Left hindlimb (tissue), 1 donor: ENCODE results near the gene DNAH1.

Experiments
- DNase-seq: peaks from one replicate; pipeline ENCODE4 v3.0.0-alpha.2; 2018

The DNAH1 gene

DNA sequence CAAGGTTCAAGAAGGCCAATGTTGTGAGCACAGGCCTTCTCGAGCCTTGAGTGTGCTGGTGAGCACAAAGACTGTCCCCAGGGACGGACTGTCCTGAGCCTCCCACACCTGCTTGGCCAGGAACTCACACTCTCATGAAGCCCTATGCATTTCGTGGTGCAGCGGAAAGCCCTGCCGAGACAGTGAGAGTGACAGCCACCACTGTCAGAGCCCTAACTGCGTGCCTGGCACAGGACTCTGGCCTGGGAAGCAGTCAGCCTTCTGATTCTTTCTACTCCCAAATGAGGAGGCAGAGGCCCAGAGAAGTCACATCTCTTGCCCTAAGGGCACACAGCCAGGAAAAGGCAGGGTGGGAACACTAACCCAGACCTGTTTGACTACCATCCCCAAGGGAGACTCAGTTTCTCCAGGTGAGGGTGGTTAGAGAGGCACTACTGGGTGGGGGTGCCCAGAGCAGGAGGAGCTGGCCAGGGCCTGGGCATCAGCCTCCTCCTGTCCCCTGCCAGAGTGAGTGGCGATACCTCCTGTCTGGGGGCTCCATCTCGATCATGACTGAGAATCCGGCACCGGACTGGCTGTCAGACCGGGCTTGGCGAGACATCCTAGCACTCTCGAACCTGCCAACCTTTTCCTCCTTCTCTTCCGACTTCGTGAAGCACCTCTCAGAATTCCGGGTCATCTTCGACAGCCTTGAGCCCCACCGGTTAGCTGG lies 78.0 kb downstream of the DNAH1 start:
- peak; percentile 17 for DNase-seq

DNA sequence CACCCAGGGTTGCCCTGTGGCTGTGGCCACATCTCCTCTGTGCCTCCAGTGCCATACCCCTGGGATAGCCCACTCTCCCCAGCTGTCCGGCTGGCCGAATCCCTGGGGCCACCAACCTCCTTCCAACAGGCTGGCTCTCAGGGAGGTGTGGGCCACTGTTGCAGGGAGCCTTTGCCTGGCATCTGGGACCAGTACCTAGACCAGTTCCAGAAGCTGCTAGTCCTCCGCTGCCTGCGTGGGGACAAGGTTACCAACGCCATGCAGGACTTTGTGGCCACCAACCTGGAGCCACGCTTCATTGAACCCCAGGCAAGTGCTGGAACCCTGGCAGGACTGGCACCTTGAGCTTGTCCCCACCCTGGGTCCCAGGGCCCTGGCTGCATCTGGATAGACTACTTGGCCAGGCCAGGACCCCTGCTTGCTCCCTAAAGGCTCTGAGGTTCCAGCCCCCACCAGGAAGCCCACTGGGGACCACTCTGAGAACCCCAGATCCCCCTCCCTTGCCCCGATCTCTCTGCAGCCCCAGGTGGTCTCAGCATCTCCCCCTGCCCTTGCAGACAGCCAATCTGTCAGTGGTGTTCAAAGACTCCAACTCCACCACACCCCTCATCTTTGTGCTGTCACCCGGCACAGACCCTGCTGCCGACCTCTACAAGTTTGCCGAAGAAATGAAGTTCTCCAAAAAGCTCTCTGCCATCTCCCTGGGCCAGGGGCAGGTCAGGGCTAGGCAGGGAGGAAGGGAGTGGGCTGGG lies 78.8 kb downstream of the DNAH1 start:
- DNase-seq, result peak; percentile 12

DNA sequence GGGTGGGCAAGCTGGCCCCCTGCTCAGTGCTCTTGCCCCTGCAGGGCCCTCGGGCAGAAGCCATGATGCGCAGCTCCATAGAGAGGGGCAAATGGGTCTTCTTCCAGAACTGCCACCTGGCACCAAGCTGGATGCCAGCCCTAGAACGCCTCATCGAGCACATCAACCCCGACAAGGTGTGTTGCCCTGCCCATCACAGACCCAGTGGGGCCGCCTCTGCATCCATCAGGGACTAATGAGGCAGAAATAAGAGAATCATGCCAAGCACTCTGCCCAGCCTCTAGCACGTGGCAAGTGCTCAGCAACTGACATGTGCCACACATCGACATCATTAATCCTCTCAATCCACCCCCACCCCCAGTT lies 79.4 kb downstream of the DNAH1 start:
- peak; percentile 31 for DNase-seq

DNA sequence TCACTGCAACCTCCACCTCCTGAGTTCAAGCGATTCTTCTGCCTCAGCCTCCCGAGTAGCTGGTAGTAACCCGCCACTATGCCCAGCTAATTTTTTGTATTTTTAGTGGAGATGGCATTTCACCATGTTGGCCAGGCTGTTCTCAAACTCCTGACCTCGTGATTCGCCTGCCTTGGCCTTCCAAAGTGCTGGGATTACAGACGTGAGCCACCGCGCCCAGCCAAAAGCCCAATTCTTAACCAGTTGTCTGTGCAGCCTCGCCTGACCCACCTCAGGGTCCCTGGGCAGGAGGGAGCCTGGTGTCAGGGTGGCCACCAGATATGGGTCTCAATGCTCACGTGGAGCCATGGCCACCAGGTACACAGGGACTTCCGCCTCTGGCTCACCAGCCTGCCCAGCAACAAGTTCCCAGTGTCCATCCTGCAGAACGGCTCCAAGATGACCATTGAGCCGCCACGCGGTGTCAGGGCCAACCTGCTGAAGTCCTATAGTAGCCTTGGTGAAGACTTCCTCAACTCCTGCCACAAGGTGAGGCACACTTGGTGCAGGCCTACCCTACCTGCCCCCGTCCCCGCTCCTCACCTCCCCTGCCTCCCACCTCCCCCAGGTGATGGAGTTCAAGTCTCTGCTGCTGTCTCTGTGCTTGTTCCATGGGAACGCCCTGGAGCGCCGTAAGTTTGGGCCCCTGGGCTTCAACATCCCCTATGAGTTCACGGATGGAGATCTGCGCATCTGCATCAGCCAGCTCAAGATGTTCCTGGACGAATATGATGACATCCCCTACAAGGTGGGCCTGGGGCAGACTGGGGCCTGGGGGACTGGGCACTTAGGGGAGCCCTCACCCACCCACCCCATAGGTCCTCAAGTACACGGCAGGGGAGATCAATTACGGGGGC lies 80.1 kb downstream of the DNAH1 start:
- peak; percentile 24 for DNase-seq

DNA sequence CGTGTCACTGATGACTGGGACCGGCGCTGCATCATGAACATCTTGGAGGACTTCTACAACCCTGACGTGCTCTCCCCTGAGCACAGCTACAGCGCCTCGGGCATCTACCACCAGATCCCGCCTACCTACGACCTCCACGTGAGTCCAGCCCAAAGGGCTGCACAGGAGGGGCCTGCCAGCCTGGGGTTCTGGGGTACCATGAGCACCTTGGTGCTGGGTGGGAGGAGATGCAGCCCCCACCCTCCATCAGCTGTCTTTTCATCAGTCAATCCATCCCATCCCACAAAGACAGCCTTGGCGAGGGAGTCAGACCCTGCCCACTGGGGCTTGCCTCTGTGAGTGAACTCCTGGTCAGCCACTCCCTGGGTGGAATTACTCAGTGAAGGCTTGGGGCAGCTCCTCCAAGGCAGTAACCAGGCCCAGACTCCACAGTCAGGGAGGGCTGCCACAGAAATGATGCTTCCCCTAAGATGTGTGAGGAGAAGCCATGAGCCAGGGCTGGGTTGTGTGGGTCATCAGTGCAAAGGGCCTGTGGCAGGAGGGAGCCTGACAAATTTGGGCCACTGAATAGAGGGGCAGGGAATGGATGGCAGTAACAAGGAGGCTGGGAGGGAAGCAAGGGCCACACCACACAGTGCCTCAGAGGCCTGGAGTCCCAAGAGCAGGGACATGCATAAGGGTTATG lies 80.9 kb downstream of the DNAH1 start:
- peak; percentile 21 for DNase-seq

DNA sequence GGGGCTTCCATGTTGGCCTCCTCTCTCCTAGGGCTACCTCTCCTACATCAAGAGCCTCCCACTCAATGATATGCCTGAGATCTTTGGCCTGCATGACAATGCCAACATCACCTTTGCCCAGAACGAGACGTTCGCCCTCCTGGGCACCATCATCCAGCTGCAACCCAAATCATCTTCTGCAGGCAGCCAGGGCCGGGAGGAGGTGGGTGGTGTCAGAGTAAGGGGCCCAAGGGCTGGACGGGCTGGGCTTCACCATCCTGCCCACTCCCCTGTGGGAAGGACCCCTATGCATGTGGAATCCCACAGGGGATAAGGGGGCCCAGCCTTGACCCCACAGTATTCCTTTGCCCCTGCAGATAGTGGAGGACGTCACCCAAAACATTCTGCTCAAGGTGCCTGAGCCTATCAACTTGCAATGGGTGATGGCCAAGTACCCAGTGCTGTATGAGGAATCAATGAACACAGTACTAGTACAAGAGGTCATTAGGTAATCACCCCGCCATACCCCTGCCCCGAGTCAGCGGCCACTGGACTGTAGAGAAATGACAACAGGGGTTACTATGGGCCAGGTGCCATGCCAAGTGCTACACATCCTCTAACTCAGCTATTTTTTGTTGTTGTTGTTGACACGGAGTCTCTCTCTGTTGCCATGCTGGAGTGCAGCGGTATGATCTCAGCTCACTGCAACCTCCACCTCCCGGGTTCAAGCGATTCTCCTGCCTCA lies 81.7 kb downstream of the DNAH1 start:
- peak; percentile 26 for DNase-seq

DNA sequence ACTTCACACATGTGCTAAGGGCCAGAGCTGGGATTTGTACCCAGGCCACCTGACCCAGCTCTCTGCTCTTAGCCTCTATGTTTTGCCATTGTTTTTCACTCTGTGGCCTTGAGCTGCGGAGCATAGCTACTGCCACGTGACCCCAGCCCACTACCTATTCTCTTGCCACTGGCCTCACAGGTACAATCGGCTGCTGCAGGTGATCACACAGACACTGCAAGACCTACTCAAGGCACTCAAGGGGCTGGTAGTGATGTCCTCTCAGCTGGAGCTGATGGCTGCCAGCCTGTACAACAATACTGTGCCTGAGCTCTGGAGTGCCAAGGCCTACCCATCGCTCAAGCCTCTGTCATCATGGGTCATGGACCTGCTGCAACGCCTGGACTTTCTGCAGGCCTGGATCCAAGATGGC lies 82.6 kb downstream of the DNAH1 start:
- DNase-seq, result peak; percentile 12

DNA sequence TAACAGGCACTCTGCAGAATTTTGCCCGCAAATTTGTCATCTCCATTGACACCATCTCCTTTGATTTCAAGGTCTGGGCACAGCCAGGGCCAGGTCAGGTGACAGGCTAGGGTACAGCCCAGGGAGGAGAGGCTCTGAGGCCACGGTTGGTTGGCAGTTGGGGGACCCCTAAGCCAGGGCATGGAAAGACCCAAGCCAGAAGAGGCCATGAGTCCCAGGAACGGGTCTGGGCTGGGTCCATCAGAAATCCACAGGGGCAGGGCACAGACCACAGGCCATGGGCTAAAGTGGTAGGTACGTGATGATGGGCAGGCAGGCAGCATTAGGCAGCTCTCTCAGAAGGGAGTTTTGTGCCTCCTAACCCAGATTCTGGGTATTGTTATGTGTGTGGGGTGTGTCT lies 83.0 kb downstream of the DNAH1 start:
- peak; percentile 19 for DNase-seq

DNA sequence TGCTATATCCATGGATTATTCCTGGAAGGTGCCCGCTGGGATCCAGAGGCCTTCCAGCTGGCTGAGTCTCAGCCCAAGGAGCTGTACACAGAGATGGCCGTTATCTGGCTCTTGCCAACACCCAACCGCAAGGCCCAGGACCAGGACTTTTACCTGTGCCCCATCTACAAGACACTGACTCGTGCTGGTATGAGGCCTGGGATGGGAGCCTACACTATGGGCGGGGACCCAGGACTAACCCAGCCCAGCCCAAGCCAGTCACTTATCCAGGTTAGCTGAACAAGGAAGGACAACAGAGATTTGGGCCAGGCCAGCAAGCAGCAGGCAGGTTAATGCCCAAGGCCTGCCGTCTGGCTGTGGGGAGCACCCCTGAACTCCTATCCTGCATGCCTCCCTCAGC lies 83.5 kb downstream of the DNAH1 start:
- DNase-seq, result peak; percentile 32

DNA sequence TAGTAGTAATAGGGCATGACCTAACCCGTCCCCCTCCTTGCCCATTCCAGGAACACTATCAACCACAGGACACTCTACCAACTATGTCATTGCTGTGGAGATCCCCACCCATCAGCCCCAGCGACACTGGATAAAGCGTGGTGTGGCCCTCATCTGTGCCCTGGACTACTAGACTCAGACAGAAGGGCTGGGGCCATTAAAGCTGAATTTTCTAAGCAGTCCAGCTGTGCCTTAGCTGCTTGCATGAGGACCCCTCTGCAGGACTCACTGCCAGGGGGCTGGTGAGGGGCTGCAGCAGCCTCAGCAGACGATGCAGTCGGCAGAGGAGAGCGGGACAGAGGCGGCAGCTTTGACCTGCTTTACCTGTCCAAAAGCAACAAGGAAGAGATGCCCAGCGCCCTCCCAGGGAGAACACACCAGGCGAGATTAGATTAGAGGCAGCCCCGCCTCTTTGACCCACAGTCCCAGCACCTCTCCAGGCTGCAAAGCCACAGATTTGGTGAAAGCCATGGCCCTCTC lies 84.2 kb downstream of the DNAH1 start:
- peak; percentile 15 for DNase-seq

DNA sequence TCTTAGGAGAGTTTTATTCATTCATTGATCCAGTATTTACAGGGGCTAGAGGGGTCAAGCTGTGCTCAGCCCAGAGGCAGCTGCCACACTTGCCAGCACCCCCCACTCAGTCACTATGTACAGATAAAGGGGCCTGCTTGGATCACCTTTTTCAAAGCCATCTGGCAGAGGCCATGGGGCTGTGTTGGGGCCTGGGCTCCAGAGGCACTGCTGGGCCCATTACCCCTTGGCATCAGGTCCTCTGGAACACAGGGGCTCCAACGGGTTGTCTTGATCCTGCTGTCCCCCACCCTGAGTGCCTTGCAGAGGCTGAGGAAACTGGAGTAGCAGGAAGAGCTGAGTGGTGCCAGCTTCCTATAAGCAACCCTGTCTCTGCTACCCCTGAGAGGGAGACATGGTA lies 84.9 kb downstream of the DNAH1 start:
- DNase-seq, result peak; percentile 18

DNA sequence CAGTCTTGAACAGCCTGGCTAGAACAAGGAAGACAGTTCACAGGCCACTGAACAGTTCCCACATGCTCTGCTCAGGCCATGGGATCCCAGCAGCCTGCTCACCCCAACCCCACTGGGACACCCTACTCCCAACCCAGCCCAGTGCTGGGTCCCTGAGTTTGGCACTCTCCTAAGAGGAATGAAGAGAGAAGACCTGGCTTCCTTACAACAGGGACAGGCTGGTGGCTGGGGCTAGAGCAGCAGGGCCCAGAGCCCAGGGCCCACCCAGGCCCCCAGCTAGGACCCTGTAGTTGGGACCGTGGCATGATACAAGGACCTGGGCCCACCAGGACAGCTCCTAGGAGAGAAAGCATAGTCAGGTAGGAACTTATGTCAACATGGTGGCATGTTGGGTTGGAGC lies 85.4 kb downstream of the DNAH1 start:
- peak; percentile 19 for DNase-seq

DNA sequence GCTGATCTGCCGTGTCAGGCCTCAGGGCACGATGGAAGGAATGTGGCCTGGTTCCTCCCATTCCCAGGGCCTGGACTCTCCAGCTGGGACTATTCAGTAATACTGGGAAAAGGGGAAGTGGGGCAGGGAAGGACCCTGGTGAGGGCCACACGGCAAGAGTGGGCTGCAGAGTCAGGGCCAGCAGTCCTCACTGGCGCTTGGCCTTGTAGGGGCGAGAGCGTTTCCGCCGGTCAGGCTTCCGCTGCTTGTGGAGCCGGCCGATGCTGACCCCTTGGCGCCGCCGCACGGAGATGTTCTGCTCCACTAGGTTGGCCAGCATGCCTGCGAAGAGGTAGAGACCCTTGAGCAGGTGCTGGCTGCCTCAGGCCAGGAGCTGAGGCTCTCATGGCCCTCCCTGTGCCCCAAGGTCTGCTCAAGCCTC lies 86.0 kb downstream of the DNAH1 start:
- DNase-seq, result peak; percentile 16

DNA sequence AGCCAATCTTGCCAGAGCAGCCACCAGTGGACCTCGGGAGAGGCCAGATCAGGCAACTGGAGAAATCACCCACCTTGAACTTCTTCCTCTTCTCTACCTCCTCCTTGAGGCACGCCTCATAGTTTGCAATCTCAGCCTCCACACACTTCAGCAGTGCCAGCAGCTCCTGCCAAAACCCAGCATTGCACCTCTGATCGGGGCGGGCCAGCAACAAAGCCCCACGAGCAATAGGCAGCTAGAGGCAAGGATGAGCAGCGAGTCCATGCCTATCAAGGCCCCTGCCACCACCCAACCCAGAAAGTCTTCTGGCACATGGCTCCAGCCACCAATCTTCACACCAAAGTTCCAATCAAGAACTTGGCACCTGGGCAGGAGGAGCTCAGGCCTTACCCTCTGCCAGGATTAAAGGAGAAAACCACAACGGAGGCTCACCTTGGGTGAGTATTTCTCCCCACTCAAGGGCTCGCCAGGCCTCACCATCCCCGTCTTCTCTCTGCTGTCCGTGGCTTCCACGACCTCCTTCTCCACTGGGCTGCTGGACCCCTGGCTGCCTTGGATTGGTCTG lies 86.7 kb downstream of the DNAH1 start:
- no peak for DNase-seq

DNA sequence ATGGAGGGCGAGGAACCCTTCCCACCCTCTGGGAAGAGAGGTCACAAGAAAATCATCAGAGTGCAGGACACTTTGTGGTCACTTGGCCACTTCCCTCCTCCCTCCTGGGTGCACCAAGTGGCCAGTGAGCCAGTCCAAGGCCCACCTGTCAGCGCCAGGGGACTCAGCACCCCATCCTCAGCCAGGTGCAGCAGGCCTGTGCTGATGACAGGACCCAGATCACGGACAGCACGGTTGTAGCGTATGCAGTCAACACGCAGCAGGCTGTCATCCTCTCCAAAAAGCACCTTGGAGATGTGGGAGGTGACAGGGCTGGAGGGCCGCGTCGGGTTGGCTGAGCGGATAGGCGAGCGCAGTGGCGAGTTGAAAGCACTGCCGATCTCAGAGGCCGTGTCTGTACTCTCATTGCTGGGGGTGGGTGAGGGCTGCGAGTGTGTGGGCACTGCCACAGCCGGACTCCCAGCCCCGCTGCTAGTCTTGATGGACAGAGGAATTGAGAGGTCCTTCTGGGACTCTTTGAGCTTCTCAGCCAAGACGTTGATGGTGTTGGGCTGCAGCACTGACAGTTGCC lies 87.2 kb downstream of the DNAH1 start:
- DNase-seq, result peak; percentile 21

DNA sequence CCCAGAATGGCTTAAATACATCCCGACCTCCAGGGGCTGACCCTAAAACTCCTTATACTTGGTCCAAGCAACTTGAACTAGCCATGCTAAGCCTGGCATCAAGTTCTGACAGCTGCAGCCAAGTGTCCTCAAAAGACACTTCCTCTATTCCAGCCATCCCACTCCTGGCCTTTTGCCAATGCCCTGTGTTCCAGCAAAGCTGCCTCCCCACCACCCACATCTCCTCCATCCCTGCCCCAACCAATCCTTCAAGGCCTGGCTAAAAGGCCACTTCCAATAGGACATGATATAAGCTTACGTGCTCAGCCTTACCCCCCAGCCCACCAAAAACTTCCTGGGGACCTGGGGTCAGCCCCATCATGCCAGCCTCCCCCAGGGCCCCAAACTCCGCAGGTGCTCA lies 87.8 kb downstream of the DNAH1 start:
- peak; percentile 30 for DNase-seq

DNA sequence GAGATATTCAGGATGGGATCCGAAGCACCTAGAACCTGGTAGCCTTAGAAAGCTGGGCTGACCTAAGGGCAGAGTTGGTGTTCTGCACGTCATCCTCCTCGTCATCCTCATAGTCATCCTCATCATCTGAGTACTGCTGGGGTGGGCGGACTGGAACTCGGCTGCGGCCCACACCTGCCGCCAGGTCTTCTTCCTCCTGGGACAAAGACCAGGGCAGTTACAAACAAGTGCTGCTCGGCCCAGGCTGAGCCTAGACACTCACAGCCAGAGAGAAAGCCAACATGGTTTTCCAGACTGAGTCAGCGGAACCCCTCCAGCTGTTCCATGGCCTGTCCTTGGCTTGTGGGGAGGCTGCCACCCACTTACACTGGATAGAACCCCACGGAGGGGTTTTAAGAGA lies 88.3 kb downstream of the DNAH1 start:
- DNase-seq, result peak; percentile 20

DNA sequence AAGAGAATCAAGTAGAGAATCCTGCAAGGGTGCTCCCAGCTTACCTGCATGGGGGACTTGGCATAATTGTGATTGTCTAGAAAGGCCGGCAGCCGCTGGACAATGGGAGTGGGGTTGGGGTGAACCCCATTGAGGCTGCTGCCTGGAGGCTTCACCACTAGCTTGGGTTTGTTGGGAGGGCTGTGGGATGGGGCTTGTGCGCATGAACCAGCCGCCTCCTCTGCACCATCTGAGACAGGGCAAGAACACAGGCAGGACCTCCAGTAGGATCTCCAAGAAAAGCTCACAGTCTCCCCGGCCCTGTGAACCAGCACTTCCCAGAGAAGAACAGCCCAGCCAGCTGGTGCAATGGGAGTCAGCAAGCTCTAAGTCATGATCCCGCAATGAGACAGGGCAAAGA lies 88.9 kb downstream of the DNAH1 start:
- DNase-seq, result peak; percentile 31

DNA sequence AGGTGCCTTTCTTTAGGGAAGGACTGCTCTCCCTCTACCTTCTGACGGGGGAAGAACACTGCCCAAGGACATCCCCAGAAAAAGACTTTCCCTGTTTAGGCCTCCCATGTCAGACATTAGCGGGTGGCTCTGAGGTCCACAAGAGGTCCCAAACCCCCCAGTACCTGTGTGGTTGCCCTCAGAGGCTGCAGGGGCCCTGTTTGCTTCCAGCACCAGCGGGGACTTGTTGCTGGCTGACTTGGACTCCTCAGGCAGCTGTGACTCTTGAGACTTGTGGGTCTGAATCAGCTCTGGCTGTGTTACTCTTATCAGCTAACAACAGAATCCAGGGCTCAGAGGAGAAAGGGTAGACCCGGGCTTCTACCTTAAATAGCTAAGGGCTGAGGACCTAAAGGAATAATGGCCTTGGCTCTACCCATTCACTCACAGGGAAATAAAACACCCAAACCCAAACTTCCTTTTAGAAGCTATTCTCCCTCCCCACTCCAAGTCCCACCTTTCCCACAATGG lies 89.5 kb downstream of the DNAH1 start:
- no peak for DNase-seq

DNA sequence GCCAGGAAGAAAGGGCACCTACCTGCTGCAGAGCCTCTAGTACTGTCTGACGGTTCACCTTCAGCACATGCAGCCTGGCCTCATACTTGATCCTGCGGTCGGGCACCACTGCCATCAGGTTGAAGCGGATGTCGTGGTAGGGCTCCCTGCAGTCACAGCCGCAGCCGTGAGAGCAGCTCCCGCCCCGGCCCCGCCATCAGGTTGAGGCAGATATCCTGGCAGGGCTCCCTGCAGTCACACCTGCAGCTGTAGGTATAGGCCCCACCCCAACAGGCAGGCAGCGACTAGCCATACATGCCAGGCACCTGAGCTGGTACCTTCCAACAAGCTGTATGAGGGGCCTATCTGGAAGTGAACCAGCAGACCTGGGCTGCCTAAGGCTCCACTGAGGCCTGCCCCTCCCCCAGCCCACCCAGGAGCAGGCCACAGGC lies 90.1 kb downstream of the DNAH1 start:
- DNase-seq, result peak; percentile 31
